CD4-positive, alpha-beta T cell treated with Interleukin-17A for 1 hour (primary cell): ENCODE data around the gene ADAMTS17.

Experiments
- DNase-seq: peaks from one replicate; pipeline ENCODE4 v3.0.0-alpha.2; 2020

The ADAMTS17 gene

GRCh38 chr15:100220058-100220768 lies 121.6 kb downstream of the ADAMTS17 start:
- DNase-seq = no peak

GRCh38 chr15:100218434-100218833 lies 123.3 kb downstream of the ADAMTS17 start:
- DNase-seq = no peak

GRCh38 chr15:100216182-100216581 lies 125.6 kb downstream of the ADAMTS17 start:
- no peak for DNase-seq

GRCh38 chr15:100215843-100216169 lies 126.0 kb downstream of the ADAMTS17 start:
- DNase-seq = no peak

GRCh38 chr15:100215031-100215842 lies 126.5 kb downstream of the ADAMTS17 start:
- DNase-seq = no peak

GRCh38 chr15:100211855-100212850 lies 129.6 kb downstream of the ADAMTS17 start:
- DNase-seq = no peak

- DNase-seq = no peak
Measured at GRCh38 chr15:100210338-100210737, 131.4 kb downstream of the ADAMTS17 start.

- no peak for DNase-seq
Measured at GRCh38 chr15:100208921-100209603, 132.7 kb downstream of the ADAMTS17 start.

GRCh38 chr15:100207053-100207452 lies 134.7 kb downstream of the ADAMTS17 start:
- DNase-seq = no peak

- no peak for DNase-seq
Measured at GRCh38 chr15:100206643-100207042, 135.1 kb downstream of the ADAMTS17 start.

- no peak for DNase-seq
Measured at GRCh38 chr15:100205549-100206295, 136.1 kb downstream of the ADAMTS17 start.

- no peak for DNase-seq
Measured at GRCh38 chr15:100204771-100205170, 137.0 kb downstream of the ADAMTS17 start.

GRCh38 chr15:100204211-100204610 lies 137.6 kb downstream of the ADAMTS17 start:
- no peak for DNase-seq

GRCh38 chr15:100202309-100202960 lies 139.3 kb downstream of the ADAMTS17 start:
- DNase-seq = no peak

- DNase-seq = peak; percentile 0
Measured at GRCh38 chr15:100201376-100202280, 140.1 kb downstream of the ADAMTS17 start.

GRCh38 chr15:100200287-100200880 lies 141.4 kb downstream of the ADAMTS17 start:
- no peak for DNase-seq

- no peak for DNase-seq
Measured at GRCh38 chr15:100199711-100200286, 142.0 kb downstream of the ADAMTS17 start.

- DNase-seq = no peak
Measured at GRCh38 chr15:100198442-100198841, 143.3 kb downstream of the ADAMTS17 start.
